ENCODE measurements around the gene RTP1.

RTP1 gene

DNA sequence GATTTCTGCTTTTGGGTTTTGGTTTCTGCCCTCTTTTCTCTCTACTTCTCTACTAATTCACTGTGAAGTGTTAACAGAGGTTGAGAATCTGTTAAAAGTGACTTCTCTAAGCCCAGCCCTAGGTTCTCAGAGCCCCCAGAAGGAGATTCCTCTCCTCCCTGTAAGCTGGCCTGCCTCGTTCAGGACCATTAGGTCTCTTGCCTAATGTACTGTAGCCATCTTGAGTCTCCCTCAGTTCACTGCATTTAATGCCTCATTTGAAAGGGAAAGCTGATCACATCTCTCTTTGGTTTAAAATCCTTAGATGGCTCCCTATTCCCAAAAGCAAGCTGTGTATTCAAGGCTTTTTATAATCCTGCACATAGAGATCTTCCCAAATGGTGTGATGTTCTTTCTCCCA, 16.3 kb downstream of the RTP1 start:
- Histone ChIP-seq H3K79me2 (ENCODE audit: control insufficient read depth, low read length) (no peaks in the 10 kb centered on the region), H3K27me3 (ENCODE audit: control insufficient read depth, low read length) (peaks cover 23% of the 10 kb centered on the region), H3K9me3 (ENCODE audit: control insufficient read depth, insufficient read depth, low read length) (no peaks in the 10 kb centered on the region), H3K4me3 (ENCODE audit: low read length) (no peak overlapping the region), H3K4me2 (ENCODE audit: low read length) (no peak overlapping the region), H3K27ac (ENCODE audit: low read depth, low read length) (no peak overlapping the region), H3K9me2 (replicated peaks; ENCODE audit: control insufficient read depth, low read length) (no peaks in the 10 kb centered on the region), H4K20me1 (ENCODE audit: control insufficient read depth, insufficient read depth, low read depth, low read length) (no peaks in the 10 kb centered on the region), H3K4me1 (ENCODE audit: control insufficient read depth, low read length) (no peaks in the 10 kb centered on the region), H3K36me3 (ENCODE audit: control insufficient read depth, low read length) (no peaks in the 10 kb centered on the region), H3F3A (ENCODE audit: control insufficient read depth, insufficient read depth) (no peaks in the 10 kb centered on the region)
- TF ChIP-seq EZH2phosphoT487 (IDR thresholded peaks at IDR 0.05; ENCODE audit: borderline replicate concordance, low read length): no peak
- TF ChIP-seq, protein P1, sequence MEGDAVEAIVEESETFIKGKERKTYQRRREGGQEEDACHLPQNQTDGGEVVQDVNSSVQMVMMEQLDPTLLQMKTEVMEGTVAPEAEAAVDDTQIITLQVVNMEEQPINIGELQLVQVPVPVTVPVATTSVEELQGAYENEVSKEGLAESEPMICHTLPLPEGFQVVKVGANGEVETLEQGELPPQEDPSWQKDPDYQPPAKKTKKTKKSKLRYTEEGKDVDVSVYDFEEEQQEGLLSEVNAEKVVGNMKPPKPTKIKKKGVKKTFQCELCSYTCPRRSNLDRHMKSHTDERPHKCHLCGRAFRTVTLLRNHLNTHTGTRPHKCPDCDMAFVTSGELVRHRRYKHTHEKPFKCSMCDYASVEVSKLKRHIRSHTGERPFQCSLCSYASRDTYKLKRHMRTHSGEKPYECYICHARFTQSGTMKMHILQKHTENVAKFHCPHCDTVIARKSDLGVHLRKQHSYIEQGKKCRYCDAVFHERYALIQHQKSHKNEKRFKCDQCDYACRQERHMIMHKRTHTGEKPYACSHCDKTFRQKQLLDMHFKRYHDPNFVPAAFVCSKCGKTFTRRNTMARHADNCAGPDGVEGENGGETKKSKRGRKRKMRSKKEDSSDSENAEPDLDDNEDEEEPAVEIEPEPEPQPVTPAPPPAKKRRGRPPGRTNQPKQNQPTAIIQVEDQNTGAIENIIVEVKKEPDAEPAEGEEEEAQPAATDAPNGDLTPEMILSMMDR (IDR thresholded peaks at IDR 0.05; ENCODE audit: low read depth, low read length, poor library complexity, severe bottlenecking): no peak

DNA sequence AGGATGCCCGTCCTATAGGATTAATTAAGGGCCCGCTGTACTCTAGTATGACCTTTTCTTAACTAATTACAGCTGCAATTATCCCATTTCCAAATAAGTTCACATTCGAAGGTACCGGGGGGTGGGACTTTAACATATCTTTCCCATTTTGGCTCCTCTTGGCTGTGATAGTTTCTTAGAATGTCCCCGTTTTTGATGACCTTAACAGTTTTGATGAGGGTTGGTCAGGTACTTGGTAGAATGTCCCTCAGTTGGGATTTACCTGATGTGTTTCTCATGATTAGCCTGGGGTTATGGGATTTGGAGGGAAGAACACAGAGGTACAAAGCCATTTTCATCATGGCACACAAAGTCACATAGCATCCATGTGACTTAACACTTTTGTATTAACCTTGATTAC, 18.2 kb downstream of the RTP1 start:
- H3F3A ChIP-seq (ENCODE audit: control insufficient read depth, insufficient read depth): no peaks in the 10 kb centered on the region

DNA sequence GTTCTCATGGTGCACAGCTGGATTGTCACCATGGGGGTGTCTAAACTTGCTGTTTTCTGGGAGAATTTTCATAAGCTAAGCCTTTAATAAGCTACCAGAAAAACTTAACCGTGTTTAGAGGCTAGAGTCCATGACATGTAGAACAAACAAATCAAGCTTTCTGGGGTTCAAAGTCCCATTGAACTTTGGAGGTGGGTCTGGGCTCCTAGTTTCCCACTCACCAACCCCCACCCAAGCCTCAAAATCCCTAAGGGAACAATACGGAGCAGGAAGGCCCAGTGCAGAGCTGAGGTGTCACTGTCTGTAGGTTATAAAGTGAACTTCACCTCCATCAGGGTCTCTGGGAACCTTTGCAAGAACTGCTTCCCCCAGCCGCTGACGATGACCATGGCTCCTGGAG, 25.5 kb downstream of the RTP1 start:
- H3K4me1 ChIP-seq (ENCODE audit: control insufficient read depth, low read length): peaks cover 5% of the 10 kb centered on the region; the same call in 1 of the 2 replicates

More for the DNA sequence above, 18.2 kb downstream of the RTP1 start:
- Histone ChIP-seq H3K9me3 (ENCODE audit: control insufficient read depth, insufficient read depth, low read length) (no peaks in the 10 kb centered on the region), H3K27me3 (ENCODE audit: control insufficient read depth, low read length) (peaks cover 23% of the 10 kb centered on the region), H3K4me3 (ENCODE audit: low read length) (no peak overlapping the region), H4K20me1 (ENCODE audit: control insufficient read depth, insufficient read depth, low read depth, low read length) (no peaks in the 10 kb centered on the region), H3K27ac (ENCODE audit: low read depth, low read length) (no peak overlapping the region), H3K36me3 (ENCODE audit: control insufficient read depth, low read length) (no peaks in the 10 kb centered on the region), H3K4me2 (ENCODE audit: low read length) (no peak overlapping the region), H3K4me1 (ENCODE audit: control insufficient read depth, low read length) (no peaks in the 10 kb centered on the region), H3K79me2 (ENCODE audit: control insufficient read depth, low read length) (no peaks in the 10 kb centered on the region), H3K9me2 (replicated peaks; ENCODE audit: control insufficient read depth, low read length) (no peaks in the 10 kb centered on the region)
- TF ChIP-seq EZH2phosphoT487 (IDR thresholded peaks at IDR 0.05; ENCODE audit: borderline replicate concordance, low read length): no peak
- TF ChIP-seq, protein P1 (IDR thresholded peaks at IDR 0.05; ENCODE audit: low read depth, low read length, poor library complexity, severe bottlenecking): no peak

More for the DNA sequence above, 25.5 kb downstream of the RTP1 start:
- peaks cover 9% of the 10 kb centered on the region; the same call in 1 of the 2 replicates for H3K27me3 ChIP-seq (ENCODE audit: control insufficient read depth, low read length)
- H3K4me3 ChIP-seq (ENCODE audit: low read length): no peak overlapping the region
- no peaks in the 10 kb centered on the region for H4K20me1 ChIP-seq (ENCODE audit: control insufficient read depth, insufficient read depth, low read depth, low read length)
- no peaks in the 10 kb centered on the region for H3K9me2 ChIP-seq (replicated peaks; ENCODE audit: control insufficient read depth, low read length)
- H3F3A ChIP-seq (ENCODE audit: control insufficient read depth, insufficient read depth): no peaks in the 10 kb centered on the region
- H3K9me3 ChIP-seq (ENCODE audit: control insufficient read depth, insufficient read depth, low read length): no peaks in the 10 kb centered on the region
- no peak overlapping the region for H3K4me2 ChIP-seq (ENCODE audit: low read length)
- no peaks in the 10 kb centered on the region for H3K36me3 ChIP-seq (ENCODE audit: control insufficient read depth, low read length)
- no peaks in the 10 kb centered on the region for H3K79me2 ChIP-seq (ENCODE audit: control insufficient read depth, low read length)
- TF ChIP-seq EZH2phosphoT487 (IDR thresholded peaks at IDR 0.05; ENCODE audit: borderline replicate concordance, low read length): no peak
- TF ChIP-seq, protein P1 (IDR thresholded peaks at IDR 0.05; ENCODE audit: low read depth, low read length, poor library complexity, severe bottlenecking): no peak
- no peak overlapping the region for H3K27ac ChIP-seq (ENCODE audit: low read depth, low read length)
